Activated naive CD4-positive, alpha-beta T cell treated with anti-CD3 and anti-CD28 coated beads, Interleukin-2, amount 50 U/mL, for 72 hours (primary cell): ENCODE measurements around the gene ACD. TPM values are rescaled to one million over a fixed set of nuclear protein-coding genes. Genes with fewer than 3 reads are reported as not detected.

Experiments
- ATAC-seq, 2 donors: fragments of 150-1000 bp; cut with Tn5 transposase; 2 replicates each; pipeline ENCODE4 v1.10.0; 2021; ENCODE audit warnings: mild to moderate bottlenecking in 2 of 2, moderate library complexity in 2 of 2
- DNase-seq, 2 donors: peaks; one replicate each; pipeline ENCODE4 v3.0.0; 2021 to 2022; ENCODE audit warnings: low spot score in 2 of 2
- H3K27ac Mint-ChIP-seq, 2 donors: one replicate each; pipeline ENCODE4 v1.8.0; 2022; ENCODE audit warnings: mild to moderate bottlenecking in 2 of 2, mixed read lengths in 2 of 2
- H3K36me3 Mint-ChIP-seq, 2 donors: one replicate each; pipeline ENCODE4 v1.8.0; 2022; ENCODE audit warnings: mixed read lengths in 2 of 2
- H3K9me3 Mint-ChIP-seq, 2 donors: one replicate each; pipeline ENCODE4 v1.8.0; 2022; ENCODE audit warnings: mixed read lengths in 2 of 2
- total RNA-seq, 2 donors: library from RNA; stranded (reverse); gene quantifications; one replicate each; pipeline ENCODE4 v1.2.3, GENCODE V29; 2022

ACD gene
- total RNA-seq, 2 donors from 2014 or later: 54.0 to 58.0 TPM

DNA sequence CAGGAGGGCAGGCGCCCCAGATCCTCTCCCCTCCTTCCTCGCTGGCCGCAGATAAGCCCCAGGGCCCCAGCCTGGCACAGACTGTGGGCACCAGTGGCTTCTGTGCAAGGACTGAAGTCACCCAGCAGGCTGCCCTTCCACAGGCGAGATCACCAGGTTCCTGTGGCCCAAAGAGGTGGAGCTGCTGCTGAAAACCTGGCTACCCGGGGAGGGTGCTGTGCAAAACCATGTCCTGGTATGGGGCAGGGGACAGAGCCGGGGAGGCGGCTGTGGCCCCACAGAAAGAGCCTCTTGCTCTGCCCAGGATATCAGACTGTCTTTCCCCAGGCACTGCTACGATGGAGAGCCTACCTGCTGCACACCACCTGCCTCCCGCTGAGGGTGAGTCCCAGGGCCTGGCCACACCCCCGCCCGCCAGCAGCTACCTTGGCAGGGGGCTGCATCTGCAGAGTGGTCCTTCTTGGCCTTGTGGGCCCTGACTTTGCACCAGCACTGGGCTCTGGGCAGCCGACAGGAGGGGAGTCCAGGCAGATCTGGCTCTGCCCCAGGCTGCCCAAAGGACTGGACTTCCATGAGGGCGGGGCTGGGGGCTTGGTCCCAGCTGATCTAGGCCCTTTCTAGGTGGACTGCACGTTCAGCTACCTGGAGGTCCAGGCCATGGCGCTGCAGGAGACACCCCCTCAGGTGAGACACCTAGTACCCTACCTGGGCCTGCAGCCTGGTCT, 14.5 kb downstream of the ACD start:
- DNase-seq: no peak
- peaks cover 0 to 8% of the 10 kb centered on the region in 2 donors for H3K36me3 Mint-ChIP-seq

DNA sequence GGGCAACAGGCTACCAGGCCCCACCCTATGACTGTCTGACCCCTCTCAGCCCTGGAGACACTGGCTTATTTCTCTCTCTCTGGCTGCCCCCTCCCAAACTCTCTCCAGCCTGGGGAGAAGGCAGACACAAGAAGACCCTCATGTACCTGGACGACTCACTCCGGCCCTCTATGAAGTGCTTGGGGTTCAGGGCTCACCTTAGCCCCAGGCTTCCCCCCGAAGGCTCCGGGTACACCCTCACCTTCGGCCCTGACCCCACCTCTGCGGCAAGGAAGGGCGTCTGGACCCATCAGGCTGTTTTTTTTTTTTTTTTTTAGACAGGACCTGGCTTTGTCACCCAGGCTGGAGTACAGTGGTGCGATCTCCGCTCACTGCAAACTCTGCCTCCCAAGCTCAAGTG, 16.0 kb downstream of the ACD start:
- no peaks in the 10 kb centered on the region for H3K9me3 Mint-ChIP-seq
- H3K27ac Mint-ChIP-seq: peak overlapping the region; percentile 9 to 95
- no peaks in the 10 kb centered on the region for H3K36me3 Mint-ChIP-seq
- no peak for ATAC-seq
- no peak for DNase-seq

More for the DNA sequence above, 14.5 kb downstream of the ACD start:
- ATAC-seq: peak in 1 of 2 donors; percentile 5
- no peaks in the 10 kb centered on the region for H3K9me3 Mint-ChIP-seq
- peak overlapping the region; percentile 95 to 96 for H3K27ac Mint-ChIP-seq

DNA sequence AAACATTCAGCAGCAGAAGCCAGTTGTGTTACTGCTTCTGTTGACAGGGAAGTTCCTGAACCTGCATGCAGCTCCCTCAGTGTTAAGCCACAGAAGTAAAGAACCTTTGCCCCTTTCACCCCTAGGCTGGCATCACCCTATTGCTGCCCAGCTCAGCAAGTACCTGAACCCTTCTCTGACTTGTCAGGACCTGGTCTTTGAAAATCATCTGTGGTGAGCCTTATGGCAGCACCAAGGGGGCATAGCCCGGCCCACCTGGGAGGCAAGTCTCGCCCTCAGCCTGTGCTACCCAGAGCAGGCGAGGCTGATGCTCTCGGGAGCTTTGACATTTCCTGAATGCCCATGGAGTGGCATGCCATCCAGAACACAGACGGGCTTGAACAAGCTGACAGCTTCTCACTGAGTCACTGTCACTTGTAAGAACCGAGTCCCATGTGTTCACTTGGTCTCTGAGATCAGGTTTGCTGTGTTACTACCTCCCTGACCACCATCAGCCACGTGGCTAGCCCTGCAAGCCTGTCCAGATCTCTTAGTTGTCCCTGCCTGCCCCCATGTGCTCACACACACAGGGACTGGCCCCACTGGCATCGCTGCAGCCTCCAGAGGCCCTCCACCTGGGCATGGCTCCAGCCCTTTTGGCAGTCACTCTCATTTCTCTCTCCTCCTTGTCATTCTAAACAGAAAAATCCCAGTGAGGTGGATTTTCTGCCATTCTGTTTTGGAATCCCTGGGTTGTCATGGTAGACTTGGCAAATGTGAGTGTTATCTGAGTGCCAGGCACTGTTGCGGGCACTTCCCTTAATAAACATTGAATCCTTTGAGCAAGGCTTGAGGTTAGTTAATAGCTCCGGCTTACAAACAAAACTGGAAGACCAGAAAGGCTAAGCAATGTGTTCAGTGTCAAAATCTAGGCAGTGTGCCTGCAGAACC, 18.0 kb downstream of the ACD start:
- Mint-ChIP-seq H3K27ac (no peak overlapping the region), H3K36me3 (no peaks in the 10 kb centered on the region), H3K9me3 (no peaks in the 10 kb centered on the region)
- DNase-seq: no peak
- ATAC-seq: no peak

DNA sequence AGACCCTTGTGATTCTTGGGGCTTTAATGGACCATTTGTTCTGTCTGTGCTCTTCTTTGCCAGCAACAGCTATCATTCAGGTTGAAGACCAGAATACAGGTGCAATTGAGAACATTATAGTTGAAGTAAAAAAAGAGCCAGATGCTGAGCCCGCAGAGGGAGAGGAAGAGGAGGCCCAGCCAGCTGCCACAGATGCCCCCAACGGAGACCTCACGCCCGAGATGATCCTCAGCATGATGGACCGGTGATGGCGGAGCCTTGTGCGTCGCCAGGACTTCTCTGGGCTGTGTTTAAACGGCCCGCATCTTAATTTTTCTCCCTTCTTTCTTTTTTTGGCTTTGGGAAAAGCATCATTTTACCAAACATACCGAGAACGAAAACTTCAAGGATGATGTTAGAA, 22.4 kb downstream of the ACD start:
- Mint-ChIP-seq H3K9me3 (no peaks in the 10 kb centered on the region), H3K36me3 (no peaks in the 10 kb centered on the region), H3K27ac (peak overlapping the region in 1 of 2 donors; percentile 5)
- ATAC-seq: no peak
- DNase-seq: no peak

DNA sequence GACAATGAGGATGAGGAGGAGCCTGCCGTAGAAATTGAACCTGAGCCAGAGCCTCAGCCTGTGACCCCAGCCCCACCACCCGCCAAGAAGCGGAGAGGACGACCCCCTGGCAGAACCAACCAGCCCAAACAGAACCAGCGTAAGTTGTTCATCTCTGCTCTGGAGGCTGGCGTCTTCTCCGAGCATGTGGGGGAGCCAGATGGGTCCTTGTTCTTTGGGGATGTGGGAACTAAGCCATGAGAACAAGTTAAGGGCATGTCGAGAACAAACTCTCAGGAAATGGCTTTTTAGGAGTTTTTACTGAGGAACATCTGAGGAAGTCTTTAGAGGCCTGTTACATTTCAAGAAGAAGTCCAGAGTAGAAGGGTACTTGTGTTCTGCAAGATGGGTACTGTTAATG, 23.3 kb downstream of the ACD start:
- no peaks in the 10 kb centered on the region for H3K9me3 Mint-ChIP-seq
- DNase-seq (no peak), ATAC-seq (no peak)
- peak overlapping the region; percentile 40 to 75 for H3K27ac Mint-ChIP-seq
- H3K36me3 Mint-ChIP-seq: no peaks in the 10 kb centered on the region

DNA sequence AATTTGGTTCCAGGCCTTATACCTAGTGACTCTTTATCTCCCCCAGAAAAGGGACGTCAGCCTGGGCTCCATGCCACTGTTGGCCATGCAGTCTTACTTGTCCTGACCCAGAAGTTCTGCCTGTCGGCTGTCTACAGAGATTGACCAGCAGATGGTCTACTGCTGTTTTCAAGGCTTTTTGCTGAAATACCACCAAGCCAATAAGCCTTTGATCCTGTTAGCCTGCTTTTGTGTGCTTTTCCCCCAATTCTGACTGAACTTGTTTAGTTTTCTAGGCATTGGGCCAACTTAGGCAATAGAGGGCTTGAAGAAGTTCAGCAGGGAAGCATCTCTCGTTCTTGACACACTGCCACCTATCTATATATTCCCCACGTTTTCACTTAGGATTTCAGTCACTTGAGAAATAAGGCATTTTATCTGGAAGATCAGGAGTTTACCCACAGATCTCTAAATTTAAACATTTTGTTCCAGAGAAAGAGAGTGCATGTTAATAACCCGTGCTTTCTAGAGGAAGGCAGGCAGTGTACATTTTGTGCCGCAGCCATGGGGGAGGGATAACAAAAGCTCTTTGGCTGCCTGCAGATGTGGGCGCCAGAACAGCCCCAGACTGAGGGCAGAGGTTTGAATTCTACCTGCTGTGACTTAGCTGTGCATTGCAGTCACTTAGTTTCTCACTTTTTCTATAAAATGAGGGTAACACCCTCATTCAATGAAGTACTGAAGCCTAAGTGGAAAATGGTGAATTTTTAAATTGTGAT, 27.5 kb downstream of the ACD start:
- Mint-ChIP-seq H3K27ac (peak overlapping the region in 1 of 2 donors; percentile 48), H3K9me3 (no peaks in the 10 kb centered on the region), H3K36me3 (no peaks in the 10 kb centered on the region)
- ATAC-seq (no peak), DNase-seq (no peak)

DNA sequence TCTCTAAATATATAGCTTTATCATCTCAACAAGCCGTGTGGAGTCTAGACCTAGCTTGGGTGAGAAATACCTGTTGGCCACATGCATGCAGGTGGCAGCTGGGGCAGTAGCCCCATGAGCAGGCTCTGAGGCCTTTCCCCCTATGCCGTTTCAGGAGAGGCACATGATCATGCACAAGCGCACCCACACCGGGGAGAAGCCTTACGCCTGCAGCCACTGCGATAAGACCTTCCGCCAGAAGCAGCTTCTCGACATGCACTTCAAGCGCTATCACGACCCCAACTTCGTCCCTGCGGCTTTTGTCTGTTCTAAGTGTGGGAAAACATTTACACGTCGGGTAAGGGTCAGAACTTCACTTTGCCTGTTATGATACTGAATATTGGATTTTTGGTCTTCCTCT, 31.8 kb downstream of the ACD start:
- no peaks in the 10 kb centered on the region for H3K9me3 Mint-ChIP-seq
- H3K36me3 Mint-ChIP-seq: no peaks in the 10 kb centered on the region
- ATAC-seq: no peak

DNA sequence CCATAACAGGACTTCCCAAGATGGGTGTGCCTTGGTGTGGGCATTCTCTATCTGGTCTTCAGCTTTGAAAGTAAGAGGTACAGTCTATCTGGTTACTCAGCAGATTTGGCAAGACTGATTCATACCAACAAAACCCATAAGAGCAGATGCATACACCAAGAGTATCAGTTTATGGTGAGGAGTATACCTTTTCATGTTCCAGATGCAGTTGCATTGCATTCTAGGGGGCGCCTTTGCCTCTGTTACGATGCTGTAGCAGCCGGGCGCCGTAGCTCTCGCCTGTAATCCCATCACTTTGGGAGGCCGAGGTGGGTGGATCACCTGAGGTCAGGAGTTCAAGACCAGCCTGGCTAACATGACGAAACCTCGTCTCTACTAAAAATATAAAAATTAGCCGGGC, 46.3 kb downstream of the ACD start:
- H3K27ac Mint-ChIP-seq: no peak overlapping the region
- peak in 1 of 2 donors; percentile 47 for ATAC-seq
- H3K9me3 Mint-ChIP-seq: no peaks in the 10 kb centered on the region
- H3K36me3 Mint-ChIP-seq: peaks cover 5 to 9% of the 10 kb centered on the region in 2 donors
- DNase-seq: no peak

More for the DNA sequence above, 31.8 kb downstream of the ACD start:
- no peak for DNase-seq
- no peak overlapping the region for H3K27ac Mint-ChIP-seq

DNA sequence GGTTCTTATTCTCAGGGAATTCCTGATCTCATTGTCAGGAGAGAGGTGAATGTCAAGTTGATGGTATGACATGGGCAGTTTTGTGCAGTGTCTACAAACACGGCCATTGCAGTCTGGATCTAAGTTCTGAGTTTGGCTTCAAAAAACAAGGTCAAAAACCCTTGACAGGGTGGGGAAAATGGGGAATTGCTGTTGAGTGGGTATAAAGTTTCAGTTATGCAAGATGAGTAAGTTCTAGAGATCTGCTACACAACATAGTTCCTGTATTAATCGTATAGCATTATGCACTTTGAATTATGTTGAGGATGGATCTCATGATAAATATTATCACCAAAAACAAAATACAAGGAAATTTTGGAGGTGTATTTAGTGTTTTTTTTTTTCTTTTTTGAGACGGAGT, 51.7 kb downstream of the ACD start:
- Mint-ChIP-seq H3K27ac (no peak overlapping the region), H3K9me3 (no peaks in the 10 kb centered on the region), H3K36me3 (peaks cover 0 to 4% of the 10 kb centered on the region in 2 donors)
- peak in 1 of 2 donors; percentile 79 for ATAC-seq
- DNase-seq: no peak

Other genes starting within 250 kb of the ACD start
- 1 to 10 TPM in 1 of 2 donors, under 1 TPM in 1; 0.23 to 2.4 TPM for gene ZDHHC1, start 243.8 kb downstream of the ACD start, total RNA-seq
- 1 to 10 TPM; 1.3 to 2.7 TPM for gene HSD11B2, start 229.1 kb downstream of the ACD start, total RNA-seq
- gene ATP6V0D1, start 179.1 kb downstream of the ACD start, total RNA-seq: 10 to 100 TPM; 20.4 to 22.5 TPM
- gene AGRP, start 176.7 kb downstream of the ACD start, total RNA-seq: under 1 TPM in 1 of 2 donors, not detected in 1; 0.64 TPM
- gene RIPOR1, start 131.4 kb downstream of the ACD start, total RNA-seq: 10 to 100 TPM; 34.1 to 41.4 TPM
- gene CTCF, start 97.7 kb downstream of the ACD start, total RNA-seq: 10 to 100 TPM; 51.5 to 62.1 TPM
- gene CARMIL2, start 15.1 kb downstream of the ACD start, total RNA-seq: 100 to 1,000 TPM; 133 to 180 TPM
- gene PARD6A, start 700 bp upstream of the ACD start, total RNA-seq: 10 to 100 TPM; 10.8 to 17.6 TPM
- gene ENKD1, start 6.5 kb upstream of the ACD start, total RNA-seq: 10 to 100 TPM in 1 of 2 donors, 1 to 10 TPM in 1; 2.4 to 11.0 TPM
- gene C16orf86, start 6.6 kb upstream of the ACD start, total RNA-seq: 1 to 10 TPM; 2.0 to 2.1 TPM
- gene GFOD2, start 59.1 kb upstream of the ACD start, total RNA-seq: 10 to 100 TPM; 10.9 to 12.9 TPM
- gene RANBP10, start 146.3 kb upstream of the ACD start, total RNA-seq: 10 to 100 TPM; 18.3 to 21.2 TPM
- under 1 TPM in 1 of 2 donors, not detected in 1; 0.35 TPM for gene TSNAXIP1, start 146.6 kb upstream of the ACD start, total RNA-seq
- gene THAP11, start 182.1 kb upstream of the ACD start, total RNA-seq: 10 to 100 TPM; 26.9 to 43.2 TPM
- 100 to 1,000 TPM; 111 to 160 TPM for gene NUTF2, start 186.7 kb upstream of the ACD start, total RNA-seq
- gene CENPT, start 187.4 kb upstream of the ACD start, total RNA-seq: 10 to 100 TPM; 49.5 to 86.4 TPM
- 100 to 1,000 TPM; 108 to 117 TPM for gene EDC4, start 212.8 kb upstream of the ACD start, total RNA-seq
- gene NRN1L, start 224.6 kb upstream of the ACD start, total RNA-seq: under 1 TPM in 1 of 2 donors, not detected in 1; 0.78 TPM
- 10 to 100 TPM in 1 of 2 donors, 1 to 10 TPM in 1; 3.5 to 11.6 TPM for gene PSKH1, start 233.0 kb upstream of the ACD start, total RNA-seq